Right ventricle myocardium inferior (tissue), 1 donor: Measurements from ENCODE around the gene TBC1D22A. TPM values are rescaled to one million over a fixed set of nuclear protein-coding genes. Genes with fewer than 3 reads are reported as not detected.

ENCODE experiments used
- ATAC-seq: fragments of 200-7000 bp; cut with Tn5 transposase; one replicate; pipeline ENCODE4 v1.9.1; 2020; ENCODE audit warnings: mild to moderate bottlenecking, moderate library complexity
- DNase-seq: peaks from one replicate; pipeline ENCODE4 v3.0.0; 2021; ENCODE audit errors: missing footprints
- intact Hi-C: fragments of 100-400 bp; cut with DNase I; formaldehyde crosslinking; loops from one replicate; pipeline ENCODE4 v1.11.0; 2022
- total RNA-seq: library from RNA; stranded (reverse); fragmentation: NEBNext Ultra II Directional; extraction: Animal tissue kit (Norgen Biotek cat#: 25700); gene quantifications from one replicate; pipeline ENCODE4 v1.2.1, GENCODE V29; 2021
- donor health status: DM: no; HTN: yes; CAD: no; lungs with severe emphysema.

The TBC1D22A gene
- total RNA-seq, 1 donor from 2014 or later: 14.6 TPM

- no peak for DNase-seq
- ATAC-seq: no peak
- intact Hi-C loops: no loop called here
Measured at GRCh38 chr22:47180796-47181195, 418.3 kb downstream of the TBC1D22A start.

GRCh38 chr22:47187176-47187957, 424.9 kb downstream of the TBC1D22A start:
- intact Hi-C loops: no loop called here
- no peak for ATAC-seq
- DNase-seq: no peak

- ATAC-seq (no peak), DNase-seq (no peak)
- intact Hi-C loops: no loop called here
Measured at GRCh38 chr22:47188261-47189055, 426.0 kb downstream of the TBC1D22A start.

GRCh38 chr22:47189056-47189916, 426.8 kb downstream of the TBC1D22A start:
- intact Hi-C loops: no loop called here
- ATAC-seq: no peak
- DNase-seq: no peak

GRCh38 chr22:47190276-47190956, 428.0 kb downstream of the TBC1D22A start:
- ATAC-seq: no peak
- DNase-seq: no peak
- intact Hi-C loops: no loop called here

GRCh38 chr22:47190957-47191670, 428.7 kb downstream of the TBC1D22A start:
- DNase-seq: no peak
- no peak for ATAC-seq
- intact Hi-C loops: no loop called here

GRCh38 chr22:47191671-47192650, 429.5 kb downstream of the TBC1D22A start:
- no peak for ATAC-seq

GRCh38 chr22:47192651-47193437, 430.4 kb downstream of the TBC1D22A start:
- no peak for ATAC-seq
- no peak for DNase-seq
- intact Hi-C loops: no loop called here

More at GRCh38 chr22:47191671-47192650, 429.5 kb downstream of the TBC1D22A start:
- intact Hi-C loops: no loop called here
- DNase-seq: no peak

- DNase-seq: no peak
- no peak for ATAC-seq
- intact Hi-C loops: no loop called here
Measured at GRCh38 chr22:47193606-47194329, 431.3 kb downstream of the TBC1D22A start.

GRCh38 chr22:47194476-47195155, 432.2 kb downstream of the TBC1D22A start:
- intact Hi-C loops: no loop called here
- ATAC-seq (no peak), DNase-seq (no peak)

GRCh38 chr22:47195156-47195483, 432.7 kb downstream of the TBC1D22A start:
- no peak for DNase-seq
- ATAC-seq: no peak
- intact Hi-C loops: no loop called here

GRCh38 chr22:47195484-47196165, 433.2 kb downstream of the TBC1D22A start:
- DNase-seq: no peak
- intact Hi-C loops: no loop called here
- ATAC-seq: no peak

GRCh38 chr22:47196166-47196849, 433.9 kb downstream of the TBC1D22A start:
- DNase-seq (no peak), ATAC-seq (no peak)
- intact Hi-C loops: no loop called here
